Left lung (tissue), 14 donors: ENCODE measurements around the gene PSORS1C1. TPM values are rescaled to one million over a fixed set of nuclear protein-coding genes. Genes with fewer than 3 reads are reported as not detected.
"Not testable (repeated sequence)": the region's sequence is repeated elsewhere in the genome, so short reads cannot be mapped to it uniquely, and the experiment has no call there.

Experiments
- ATAC-seq: fragments of 200-7000 bp; cut with Tn5 transposase; one replicate; pipeline ENCODE4 v1.9.1; 2020; ENCODE audit warnings: moderate library complexity
- DNase-seq, 4 donors: peaks; one replicate each; pipeline ENCODE4 v3.0.0-alpha.2; 2013 to 2020
- H3K27ac ChIP-seq, 2 donors: fragments of 200-600 bp; sonication (generic) in 1 of 2; one replicate each; pipeline versions ENCODE4 v1.5.0 to v1.8.0; 2020 to 2021
- H3K27me3 ChIP-seq, 2 donors: fragments of 200-600 bp; sonication (generic) in 1 of 2; one replicate each; pipeline versions ENCODE4 v1.5.0 to v1.8.0; 2020 to 2021
- H3K36me3 ChIP-seq, 2 donors: fragments of 200-600 bp; sonication (generic) in 1 of 2; one replicate each; pipeline versions ENCODE4 v1.5.0 to v1.8.0; 2020 to 2021
- H3K4me1 ChIP-seq, 2 donors: fragments of 200-600 bp; one replicate each; pipeline ENCODE4 v1.8.0; 2021
- H3K4me3 ChIP-seq, 2 donors: fragments of 200-600 bp; sonication (generic) in 1 of 2; one replicate each; pipeline versions ENCODE4 v1.5.0 to v1.8.0; 2020 to 2021; ENCODE audit warnings: mild to moderate bottlenecking in 1 of 2
- H3K9me3 ChIP-seq, 2 donors: fragments of 200-600 bp; sonication (generic) in 1 of 2; one replicate each; pipeline versions ENCODE4 v1.5.0 to v1.8.0; 2020 to 2021
- intact Hi-C, 2 donors: fragments of 100-400 bp; cut with DNase I; formaldehyde crosslinking; loops; one replicate each; pipeline versions ENCODE4 v1.11.2 to v1.14.2; 2022
- long read RNA-seq, 12 donors: library from polyadenylated mRNA in 2 of 12; unstranded in 2 of 12; transcript quantifications; one replicate each; pipeline ENCODE4 v2.0.0 and lab custom pipeline, GENCODE V29; 2019 to 2026
- polyA plus RNA-seq, 6 donors: library from polyadenylated mRNA; unstranded; fragments of 120-200 nt; gene quantifications; one replicate each; pipeline ENCODE4 v1.2.1, GENCODE V29; 2013; ENCODE audit not compliant: insufficient read length in 6 of 6
- total RNA-seq, 2 donors: library from RNA; stranded (reverse); fragmentation: NEBNext Ultra II Directional; extraction: Animal tissue kit (Norgen Biotek cat#: 25700); gene quantifications; one replicate each; pipeline ENCODE4 v1.2.1, GENCODE V29; 2021
- TF ChIP-seq, protein P1 (sequence below), 2 donors: fragments of 200-600 bp; sonication (generic) in 1 of 2; IDR thresholded peaks; one replicate each; pipeline versions ENCODE4 v1.5.0 to v1.8.0; 2021; ENCODE audit warnings: antibody characterized with exemption in 2 of 2
- donor health status: DM: no; HTN: yes; CAD: no.
- donor health status: DM: no; HTN: no; CAD: no.

Gene PSORS1C1, protein sequence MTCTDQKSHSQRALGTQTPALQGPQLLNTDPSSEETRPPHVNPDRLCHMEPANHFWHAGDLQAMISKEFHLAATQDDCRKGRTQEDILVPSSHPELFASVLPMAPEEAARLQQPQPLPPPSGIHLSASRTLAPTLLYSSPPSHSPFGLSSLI
- 10 to 100 TPM in 1 of 2 donors, 1 to 10 TPM in 1; 3.5 to 11.7 TPM for total RNA-seq
- under 1 TPM; 0.09 to 0.70 (median 0.51) TPM for polyA plus RNA-seq
- long read RNA-seq, donor 1: 0 reads
- long read RNA-seq, donor 2: 0 reads
- long read RNA-seq, donor 3, partial matches to known transcripts: 0 of 1 reads
- long read RNA-seq, donor 3, other reads (novel, unspliced or antisense): 0 of 1 reads
- long read RNA-seq, donor 4, partial matches to known transcripts: 1 of 4 reads
- long read RNA-seq, donor 4, other reads (novel, unspliced or antisense): 2 of 4 reads
- long read RNA-seq, donor 5: 0 reads
- long read RNA-seq, donor 6: 0 reads
- long read RNA-seq, donor 7: 0 reads
- long read RNA-seq, donor 8: 0 reads
- long read RNA-seq, donor 9: 0 reads
- long read RNA-seq, donor 10, partial matches to known transcripts: 0 of 1 reads
- long read RNA-seq, donor 10, other reads (novel, unspliced or antisense): 0 of 1 reads
- long read RNA-seq, donor 11: 0 reads
- long read RNA-seq, donor 12: 0 reads

- Histone ChIP-seq H3K9me3 (no peaks in the 10 kb centered on the region), H3K4me3 (no peak within 1 kb of the TSS), H3K27ac (peak within 1 kb of the TSS; percentile 63 to 65), H3K36me3 (no peaks in the 10 kb centered on the region), H3K27me3 (peaks cover 0 to 3% of the 10 kb centered on the region in 2 donors), H3K4me1 (peaks cover 11 to 22% of the 10 kb centered on the region in 2 donors)
- DNase-seq: peak in 2 of 4 donors; percentile 84 to 89
- ATAC-seq: peak; percentile 95
- intact Hi-C loops: no loop called here
- TF ChIP-seq, protein P1, sequence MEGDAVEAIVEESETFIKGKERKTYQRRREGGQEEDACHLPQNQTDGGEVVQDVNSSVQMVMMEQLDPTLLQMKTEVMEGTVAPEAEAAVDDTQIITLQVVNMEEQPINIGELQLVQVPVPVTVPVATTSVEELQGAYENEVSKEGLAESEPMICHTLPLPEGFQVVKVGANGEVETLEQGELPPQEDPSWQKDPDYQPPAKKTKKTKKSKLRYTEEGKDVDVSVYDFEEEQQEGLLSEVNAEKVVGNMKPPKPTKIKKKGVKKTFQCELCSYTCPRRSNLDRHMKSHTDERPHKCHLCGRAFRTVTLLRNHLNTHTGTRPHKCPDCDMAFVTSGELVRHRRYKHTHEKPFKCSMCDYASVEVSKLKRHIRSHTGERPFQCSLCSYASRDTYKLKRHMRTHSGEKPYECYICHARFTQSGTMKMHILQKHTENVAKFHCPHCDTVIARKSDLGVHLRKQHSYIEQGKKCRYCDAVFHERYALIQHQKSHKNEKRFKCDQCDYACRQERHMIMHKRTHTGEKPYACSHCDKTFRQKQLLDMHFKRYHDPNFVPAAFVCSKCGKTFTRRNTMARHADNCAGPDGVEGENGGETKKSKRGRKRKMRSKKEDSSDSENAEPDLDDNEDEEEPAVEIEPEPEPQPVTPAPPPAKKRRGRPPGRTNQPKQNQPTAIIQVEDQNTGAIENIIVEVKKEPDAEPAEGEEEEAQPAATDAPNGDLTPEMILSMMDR (IDR thresholded peaks at IDR 0.05): no peak
Measured at GRCh38 chr6:31114541-31114878, at the start of gene PSORS1C1. Gene PSORS1C1, plus strand, starts transcription at chr6:31114800. Its CDS starts 14,833 bp downstream, at chr6:31129633.

DNA sequence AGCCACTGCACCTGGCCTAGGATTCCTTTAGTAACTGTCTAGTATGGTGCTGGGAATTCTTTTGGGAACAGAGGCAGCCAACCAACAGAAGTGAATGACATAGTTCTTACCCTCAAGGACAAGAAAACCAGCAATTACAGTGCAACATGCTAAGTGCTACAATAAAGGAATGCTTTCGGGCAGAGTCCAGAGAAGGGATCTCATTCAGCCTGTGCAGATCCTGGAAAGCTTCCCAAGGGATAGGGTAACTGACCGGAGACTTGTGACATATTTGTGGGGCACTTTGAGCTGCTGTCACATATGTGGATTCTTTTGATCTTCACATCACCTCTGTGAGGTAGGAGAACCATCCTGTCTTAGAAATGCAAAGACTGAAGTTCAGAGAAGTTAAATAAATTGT, 49.0 kb upstream of the PSORS1C1 start:
- H3K9me3 ChIP-seq: no peaks in the 10 kb centered on the region
- intact Hi-C loops: no loop called here
- DNase-seq: no peak
- ATAC-seq: peak; percentile 60
- H3K27me3 ChIP-seq: no peaks in the 10 kb centered on the region
- H3K36me3 ChIP-seq: no peaks in the 10 kb centered on the region
- no peak overlapping the region for H3K27ac ChIP-seq
- H3K4me1 ChIP-seq: no peaks in the 10 kb centered on the region
- TF ChIP-seq, protein P1 (IDR thresholded peaks at IDR 0.05): no peak
- H3K4me3 ChIP-seq: no peak overlapping the region

GRCh38 chr6:31067028-31067427, 47.6 kb upstream of the PSORS1C1 start:
- H3K4me1 ChIP-seq, intact Hi-C loops, H3K36me3 ChIP-seq, H3K27me3 ChIP-seq, H3K27ac ChIP-seq, ATAC-seq, H3K9me3 ChIP-seq, DNase-seq, H3K4me3 ChIP-seq: not testable (repeated sequence)

DNA sequence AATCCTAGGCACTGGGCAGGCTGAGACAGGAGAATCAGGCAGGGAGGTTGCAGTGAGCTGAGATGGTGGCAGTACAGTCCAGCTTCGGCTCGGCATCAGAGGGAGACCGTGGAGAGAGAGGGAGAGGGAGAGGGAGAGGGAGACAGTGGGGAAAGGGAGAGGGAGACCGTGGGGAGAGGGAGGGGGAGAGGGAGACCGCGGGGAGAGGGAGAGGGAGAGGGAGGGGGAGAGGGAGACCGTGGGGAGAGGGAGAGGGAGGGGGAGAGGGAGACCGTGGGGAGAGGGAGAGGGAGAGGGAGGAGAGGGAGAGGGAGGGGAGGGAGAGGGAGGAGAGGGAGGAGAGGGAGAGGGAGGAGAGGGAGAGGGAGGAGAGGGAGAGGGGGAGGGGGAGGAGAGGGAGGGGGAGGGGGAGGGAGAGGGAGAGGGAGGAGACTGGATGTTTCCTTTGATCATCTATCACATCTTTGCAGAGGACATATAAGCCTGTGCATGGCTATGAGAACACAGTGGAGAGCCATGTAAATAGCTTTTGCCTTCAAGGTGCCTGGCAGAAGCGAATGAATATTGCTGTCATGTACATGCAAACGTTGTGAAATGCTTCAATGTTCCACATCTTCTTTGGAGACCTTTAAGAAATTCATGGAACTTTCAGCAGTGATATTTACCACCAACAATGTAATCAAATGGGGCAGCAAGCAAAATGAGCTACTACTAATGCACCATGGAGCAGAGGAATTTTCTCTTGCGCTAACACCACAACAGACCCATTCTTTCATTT, 46.5 kb upstream of the PSORS1C1 start:
- DNase-seq, H3K27me3 ChIP-seq, intact Hi-C loops, H3K4me3 ChIP-seq, H3K9me3 ChIP-seq, H3K4me1 ChIP-seq, ATAC-seq, H3K27ac ChIP-seq, H3K36me3 ChIP-seq: not testable (repeated sequence)

GRCh38 chr6:31068669-31069340, 45.8 kb upstream of the PSORS1C1 start:
- peak; percentile 89 for ATAC-seq
- intact Hi-C loops: no loop called here

More at GRCh38 chr6:31068669-31069340, 45.8 kb upstream of the PSORS1C1 start:
- no peaks in the 10 kb centered on the region for H3K36me3 ChIP-seq
- TF ChIP-seq, protein P1 (IDR thresholded peaks at IDR 0.05): peak; percentile 92 to 95
- peaks cover 0 to 8% of the 10 kb centered on the region in 2 donors for H3K4me1 ChIP-seq
- no peaks in the 10 kb centered on the region for H3K9me3 ChIP-seq
- no peaks in the 10 kb centered on the region for H3K27me3 ChIP-seq
- no peak overlapping the region for H3K4me3 ChIP-seq
- H3K27ac ChIP-seq: no peak overlapping the region
- peak; percentile 68 to 84 (median 78) for DNase-seq
